Activated naive CD4-positive, alpha-beta T cell treated with anti-CD3 and anti-CD28 coated beads for 36 hours (primary cell): Measurements from ENCODE around the gene CORO6. TPM values are rescaled to one million over a fixed set of nuclear protein-coding genes. Genes with fewer than 3 reads are reported as not detected.
A peak's percentile ranks its signal among the peaks of the same experiment; 100 is the strongest.

ENCODE experiments used
- CTCF ChIA-PET: fragments of 350-600 bp; sonication (Branson Sonifier 250); formaldehyde crosslinking; loops from one replicate; lab custom pipeline; 2021; ENCODE audit warnings: antibody characterized with exemption; lab: Charles Lee
- DNase-seq: peaks from one replicate; pipeline ENCODE4 v3.0.0-alpha.2; 2020
- H3K27ac Mint-ChIP-seq: one replicate; pipeline ENCODE4 v1.8.0; 2021; ENCODE audit warnings: mild to moderate bottlenecking, mixed read lengths
- H3K27me3 Mint-ChIP-seq: one replicate; pipeline ENCODE4 v1.8.0; 2021; ENCODE audit warnings: low read depth, mixed read lengths
- H3K36me3 Mint-ChIP-seq: one replicate; pipeline ENCODE4 v1.8.0; 2021; ENCODE audit warnings: low read depth, mixed read lengths
- H3K4me1 Mint-ChIP-seq: one replicate; pipeline ENCODE4 v1.8.0; 2021; ENCODE audit warnings: low read depth, mixed read lengths
- H3K4me3 Mint-ChIP-seq: one replicate; pipeline ENCODE4 v1.8.0; 2021; ENCODE audit warnings: mild to moderate bottlenecking, moderate library complexity, mixed read lengths
- H3K9me3 Mint-ChIP-seq: one replicate; pipeline ENCODE4 v1.8.0; 2021; ENCODE audit warnings: mixed read lengths
- intact Hi-C: fragments of 100-400 bp; cut with micrococcal nuclease; formaldehyde crosslinking; loops from one replicate; pipeline ENCODE4 v1.15.1; 2023
- total RNA-seq, 2 experiments: library from RNA; stranded (reverse); gene quantifications; one replicate each; pipeline ENCODE4 v1.2.3, GENCODE V29; 2021

CORO6 gene
- 10 to 100 TPM; 24.8 to 27.3 TPM for total RNA-seq

DNA sequence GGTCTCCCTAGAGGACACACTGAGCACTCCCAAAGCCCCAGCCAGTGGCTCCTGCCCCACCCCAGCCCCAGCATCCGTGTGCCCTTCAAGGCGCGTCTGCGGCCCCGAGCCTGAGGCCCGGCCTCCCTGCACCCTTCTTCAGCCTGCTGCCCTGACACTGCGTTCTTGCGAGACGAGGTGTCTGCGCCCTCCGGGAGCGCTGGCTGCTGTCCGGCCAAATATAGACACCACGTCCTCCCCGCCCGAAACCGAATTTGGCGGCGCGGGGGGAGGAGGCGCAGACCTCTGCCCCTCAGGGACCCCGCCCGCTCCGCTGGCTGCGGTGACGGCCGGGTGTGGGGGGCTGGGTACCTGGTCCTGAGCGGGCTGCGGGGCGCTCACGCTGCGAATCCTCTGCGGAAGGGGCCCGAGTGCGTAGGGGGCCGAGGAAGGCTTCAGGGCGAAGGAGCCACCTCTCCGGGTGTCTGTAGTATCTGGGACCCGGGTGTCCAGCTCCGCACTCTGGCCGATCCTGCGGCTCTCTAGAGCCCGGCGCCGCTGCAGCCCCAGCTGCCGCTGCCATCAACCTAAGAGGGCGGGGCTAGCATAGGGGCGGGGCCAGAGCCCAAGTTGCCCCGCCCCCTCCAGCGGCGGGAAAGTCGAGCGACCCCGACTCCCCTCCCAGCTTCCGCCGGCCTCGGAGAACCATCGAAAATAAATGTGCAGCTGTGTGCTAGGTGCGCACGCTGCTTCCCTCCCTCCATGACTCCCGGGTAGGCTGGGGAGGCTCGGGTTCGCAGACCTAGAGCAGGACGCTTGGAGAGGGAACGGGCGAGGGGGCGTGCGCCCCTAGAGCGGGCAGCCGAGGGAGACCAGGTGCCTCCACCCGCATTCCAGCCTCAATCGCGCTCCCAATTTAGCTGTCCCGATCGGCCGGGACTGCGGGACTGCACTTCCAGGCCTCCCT is at the start of gene CORO6:
Gene CORO6 (minus strand): TSS at position 576 of the 946 bp plus-strand sequence. CDS start 1,491 bp downstream, outside the sequence.
- no peaks in the 10 kb centered on the region for H3K27me3 Mint-ChIP-seq
- H3K27ac Mint-ChIP-seq: peak within 1 kb of the TSS; percentile 96
- H3K4me1 Mint-ChIP-seq: peaks cover 57% of the 10 kb centered on the region
- no peaks in the 10 kb centered on the region for H3K9me3 Mint-ChIP-seq
- H3K4me3 Mint-ChIP-seq: peak within 1 kb of the TSS; percentile 79
- peaks cover 8% of the 10 kb centered on the region for H3K36me3 Mint-ChIP-seq
- DNase-seq: peak; percentile 75
- CTCF ChIA-PET: interaction anchor here (0.6 to 3.6 kb wide), 8 partner anchors 9 to 308 kb away, joined by 3 to 16 read pairs (median 4); no protein-coding TSS in a partner anchor
- intact Hi-C loops: no loop called here

DNA sequence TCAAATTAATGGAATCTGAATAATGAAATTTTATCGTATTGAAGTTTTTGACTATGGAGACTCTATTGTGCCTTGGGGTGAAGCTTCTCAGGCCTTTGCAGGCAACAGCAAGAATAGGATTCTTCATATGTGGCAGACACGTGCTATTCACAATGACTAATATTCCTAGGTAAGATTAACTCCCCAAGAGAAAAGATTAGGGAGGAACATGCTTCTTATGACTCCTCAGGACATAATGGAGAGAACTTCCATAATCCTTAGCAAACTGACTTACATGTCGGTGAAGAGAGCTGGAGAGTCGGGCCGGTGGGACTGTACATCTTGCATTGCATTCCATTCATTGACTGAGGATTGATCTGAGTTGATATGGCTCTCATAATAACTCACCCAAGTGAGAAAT is 48.9 kb upstream of the CORO6 start:
- intact Hi-C loops: no loop called here

DNA sequence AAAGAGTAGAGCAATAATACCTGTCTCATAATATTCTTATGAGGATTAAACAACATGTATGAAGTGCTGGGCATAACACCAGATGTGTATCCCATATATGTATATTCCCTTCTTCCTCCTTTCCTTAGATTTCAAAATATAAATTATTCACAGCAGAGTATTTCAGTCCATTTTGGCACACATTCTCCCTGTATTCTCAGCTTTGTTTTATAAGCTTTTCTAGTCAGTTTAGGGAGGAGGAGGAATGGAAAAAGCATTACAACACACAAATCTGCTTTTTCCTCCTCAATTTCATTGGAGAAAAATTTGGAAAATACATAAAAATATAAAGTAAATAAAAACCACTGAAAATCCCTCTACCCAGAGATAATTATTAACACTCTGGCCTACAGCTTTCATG is 46.6 kb upstream of the CORO6 start:
- Mint-ChIP-seq H3K27me3 (no peaks in the 10 kb centered on the region), H3K4me3 (no peak overlapping the region), H3K4me1 (peaks cover 38% of the 10 kb centered on the region), H3K27ac (no peak overlapping the region), H3K36me3 (peaks cover 30% of the 10 kb centered on the region), H3K9me3 (no peaks in the 10 kb centered on the region)
- intact Hi-C loops: no loop called here
- no peak for DNase-seq
- CTCF ChIA-PET: interaction anchor here (0.6 to 1.2 kb wide), 5 partner anchors 8 to 53 kb away, joined by 3 read pairs; no protein-coding TSS in a partner anchor

More for the DNA sequence above, 48.9 kb upstream of the CORO6 start:
- Mint-ChIP-seq H3K27ac (no peak overlapping the region), H3K4me1 (peaks cover 40% of the 10 kb centered on the region), H3K4me3 (no peak overlapping the region), H3K9me3 (no peaks in the 10 kb centered on the region), H3K36me3 (peaks cover 23% of the 10 kb centered on the region), H3K27me3 (no peaks in the 10 kb centered on the region)
- no peak for DNase-seq
- CTCF ChIA-PET: interaction anchor here (0.6 to 1.2 kb wide), 2 partner anchors 32 to 70 kb away, joined by 3 read pairs; no protein-coding TSS in a partner anchor

DNA sequence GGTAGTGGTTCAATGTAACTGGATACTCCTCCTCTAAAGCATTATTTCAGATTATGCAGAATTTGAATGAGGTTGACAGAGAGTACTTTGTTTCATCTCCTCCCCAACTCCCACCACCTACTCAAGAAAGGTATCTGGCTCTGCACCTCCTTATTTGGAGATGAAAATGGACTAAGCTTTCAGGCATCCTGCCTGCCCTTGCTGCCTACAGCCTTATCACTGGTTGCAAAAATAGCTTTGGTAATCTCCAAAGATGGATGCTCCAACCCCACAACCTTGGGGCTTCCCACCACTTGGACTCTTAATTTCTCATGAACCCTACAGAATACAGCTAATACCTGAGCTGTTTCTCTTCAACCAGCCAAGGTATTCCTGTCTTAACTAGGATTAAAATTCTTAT is 45.3 kb upstream of the CORO6 start:
- H3K36me3 Mint-ChIP-seq: peaks cover 28% of the 10 kb centered on the region
- no peak overlapping the region for H3K4me3 Mint-ChIP-seq
- CTCF ChIA-PET: interaction anchor here (0.6 to 1.3 kb wide), 6 partner anchors 9 to 817 kb away, joined by 3 to 7 read pairs (median 3); no protein-coding TSS in a partner anchor
- DNase-seq: no peak
- intact Hi-C loops: no loop called here
- H3K27me3 Mint-ChIP-seq: no peaks in the 10 kb centered on the region
- no peaks in the 10 kb centered on the region for H3K9me3 Mint-ChIP-seq
- H3K4me1 Mint-ChIP-seq: peaks cover 37% of the 10 kb centered on the region
- peak overlapping the region; percentile 47 for H3K27ac Mint-ChIP-seq

DNA sequence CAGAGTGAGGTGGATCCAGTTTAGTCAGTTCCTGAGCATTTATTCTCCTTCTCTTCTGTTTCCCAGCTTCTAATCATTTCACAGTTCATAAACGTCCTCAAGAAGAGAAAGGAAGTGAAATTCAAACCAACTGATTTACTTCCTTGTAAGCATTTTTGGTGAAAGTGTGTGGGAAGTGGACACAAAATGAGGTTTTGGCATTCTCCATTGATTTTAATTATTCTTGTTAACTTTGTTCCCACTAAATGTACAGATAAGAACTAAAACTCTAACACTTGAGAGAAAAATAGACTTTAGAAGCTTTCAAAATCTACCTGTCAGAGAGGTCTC is 42.7 kb upstream of the CORO6 start:
- DNase-seq: no peak
- CTCF ChIA-PET: interaction anchor here (0.7 to 2.1 kb wide), 11 partner anchors 11 to 140 kb away, joined by 3 to 7 read pairs (median 4); no protein-coding TSS in a partner anchor
- H3K9me3 Mint-ChIP-seq: no peaks in the 10 kb centered on the region
- peaks cover 48% of the 10 kb centered on the region for H3K4me1 Mint-ChIP-seq
- peak overlapping the region; percentile 90 for H3K27ac Mint-ChIP-seq
- H3K36me3 Mint-ChIP-seq: peaks cover 29% of the 10 kb centered on the region
- intact Hi-C loops: loop anchor here (1.0 to 2.0 kb wide), 7 partner anchors 9 to 95 kb away; no protein-coding TSS in a partner anchor
- no peak overlapping the region for H3K4me3 Mint-ChIP-seq
- no peaks in the 10 kb centered on the region for H3K27me3 Mint-ChIP-seq

DNA sequence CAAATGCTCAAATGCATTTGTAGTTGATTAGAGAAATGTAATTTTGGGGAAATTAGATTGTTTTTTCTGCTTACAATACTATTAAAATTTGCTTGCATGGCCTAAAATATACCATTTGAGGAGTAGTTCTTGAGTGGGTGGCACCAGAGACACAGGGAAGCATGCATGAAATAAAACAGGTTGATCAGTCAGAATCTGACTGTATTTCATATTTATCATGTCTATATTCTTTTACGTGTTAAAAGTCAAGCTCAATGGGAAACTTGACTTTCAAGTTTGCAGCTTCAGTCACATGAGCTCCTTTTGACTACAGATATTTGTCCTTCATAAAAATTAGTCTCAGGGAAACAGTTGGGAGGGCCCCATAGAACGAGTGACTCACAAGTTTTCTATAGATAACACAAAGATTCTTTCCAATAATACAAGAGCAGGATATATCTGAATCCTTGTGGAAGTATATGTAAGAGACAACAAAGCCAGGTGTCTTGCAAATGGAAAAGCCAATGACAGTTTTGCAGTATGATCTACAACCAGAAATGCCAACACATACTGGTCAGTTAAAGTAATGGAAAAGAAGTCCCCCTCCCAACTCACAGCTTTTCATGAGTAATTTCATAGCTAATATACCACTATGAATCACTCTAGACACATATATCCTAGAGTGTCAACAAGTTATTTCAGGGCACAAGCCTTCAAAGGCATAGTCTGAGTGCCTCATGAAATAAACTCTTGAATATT is 42.2 kb upstream of the CORO6 start:
- H3K27ac Mint-ChIP-seq: peak overlapping the region; percentile 90
- CTCF ChIA-PET: interaction anchor here (0.7 to 2.1 kb wide), 11 partner anchors 10 to 141 kb away, joined by 3 to 7 read pairs (median 4); no protein-coding TSS in a partner anchor
- no peaks in the 10 kb centered on the region for H3K27me3 Mint-ChIP-seq
- peaks cover 54% of the 10 kb centered on the region for H3K4me1 Mint-ChIP-seq
- DNase-seq: peak; percentile 32
- no peak overlapping the region for H3K4me3 Mint-ChIP-seq
- intact Hi-C loops: loop anchor here (1.0 to 2.0 kb wide), 7 partner anchors 9 to 95 kb away; no protein-coding TSS in a partner anchor
- H3K9me3 Mint-ChIP-seq: no peaks in the 10 kb centered on the region
- H3K36me3 Mint-ChIP-seq: peaks cover 29% of the 10 kb centered on the region

DNA sequence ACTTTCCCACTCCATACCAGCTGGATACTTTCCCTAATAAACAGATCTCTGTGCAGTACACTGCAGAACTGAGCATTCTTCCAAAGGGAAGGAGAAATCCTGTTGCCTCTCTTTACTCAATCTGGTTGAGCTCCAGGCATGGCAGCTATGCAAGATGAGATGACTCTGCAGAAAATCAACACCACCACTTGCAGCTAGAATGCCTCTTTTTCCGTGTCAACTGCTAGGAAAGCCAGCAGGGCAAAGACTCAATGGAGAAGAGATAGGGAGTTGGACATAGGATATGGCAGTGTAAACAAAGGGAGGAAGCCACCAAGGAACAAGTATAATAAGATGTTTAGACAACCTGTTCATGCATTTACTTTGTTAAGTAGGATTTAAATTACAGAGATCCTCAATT is 40.4 kb upstream of the CORO6 start:
- H3K9me3 Mint-ChIP-seq: no peaks in the 10 kb centered on the region
- peaks cover 30% of the 10 kb centered on the region for H3K36me3 Mint-ChIP-seq
- intact Hi-C loops: no loop called here
- no peaks in the 10 kb centered on the region for H3K27me3 Mint-ChIP-seq
- H3K27ac Mint-ChIP-seq: no peak overlapping the region
- CTCF ChIA-PET: interaction anchor here (0.7 to 1.4 kb wide), 7 partner anchors 9 to 116 kb away, joined by 3 to 6 read pairs (median 4); no protein-coding TSS in a partner anchor
- H3K4me3 Mint-ChIP-seq: no peak overlapping the region
- no peak for DNase-seq
- H3K4me1 Mint-ChIP-seq: peaks cover 61% of the 10 kb centered on the region

DNA sequence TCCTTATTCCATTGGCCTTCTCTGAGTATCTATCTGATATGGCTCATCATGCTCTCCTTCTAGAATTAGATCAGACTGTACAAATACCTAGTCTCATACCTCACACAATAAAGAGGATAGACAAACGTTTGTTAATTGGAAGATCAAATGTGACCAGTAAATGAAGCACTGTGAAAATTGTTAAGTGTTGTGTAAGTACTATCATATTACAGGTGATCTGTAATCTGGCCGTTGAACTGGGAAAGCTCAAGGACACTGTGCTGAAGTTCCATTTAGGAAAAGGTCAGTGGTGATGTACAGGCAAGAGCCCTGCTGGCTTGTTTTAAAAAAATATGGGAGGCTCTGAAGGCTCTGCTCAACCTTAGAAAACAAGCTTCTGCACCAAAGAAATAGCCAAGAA is 38.5 kb upstream of the CORO6 start:
- H3K9me3 Mint-ChIP-seq: no peaks in the 10 kb centered on the region
- H3K27ac Mint-ChIP-seq: no peak overlapping the region
- DNase-seq: no peak
- H3K4me1 Mint-ChIP-seq: peaks cover 46% of the 10 kb centered on the region
- H3K27me3 Mint-ChIP-seq: no peaks in the 10 kb centered on the region
- no peak overlapping the region for H3K4me3 Mint-ChIP-seq
- intact Hi-C loops: no loop called here
- CTCF ChIA-PET: interaction anchor here (1.3 kb wide), 1 partner anchor 21 kb away, joined by 3 read pairs; no protein-coding TSS in a partner anchor
- H3K36me3 Mint-ChIP-seq: peaks cover 22% of the 10 kb centered on the region

DNA sequence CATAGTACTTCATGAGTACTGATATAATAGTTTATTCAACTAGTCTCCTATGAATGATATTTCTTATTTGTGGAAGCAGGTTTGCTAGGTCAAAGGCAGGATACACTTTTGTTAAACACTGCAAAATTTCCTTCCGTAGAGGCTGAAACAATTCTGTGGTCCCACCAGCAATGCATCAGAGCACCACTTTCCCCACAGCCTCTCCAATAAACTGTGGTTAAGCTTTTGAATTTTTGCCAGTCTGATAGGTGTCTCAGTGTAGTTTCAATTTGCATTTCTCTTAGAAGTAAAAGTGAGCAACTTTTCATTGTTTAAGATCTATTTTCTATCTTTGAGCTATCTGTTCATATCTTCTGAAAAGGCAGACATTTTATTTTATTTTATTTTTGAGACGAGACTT is 36.4 kb upstream of the CORO6 start:
- Mint-ChIP-seq H3K27me3 (no peaks in the 10 kb centered on the region), H3K4me1 (peaks cover 31% of the 10 kb centered on the region), H3K4me3 (no peak overlapping the region), H3K36me3 (peaks cover 16% of the 10 kb centered on the region), H3K27ac (peak overlapping the region; percentile 69), H3K9me3 (no peaks in the 10 kb centered on the region)
- DNase-seq: peak; percentile 38
- CTCF ChIA-PET: interaction anchor here (0.7 to 1.2 kb wide), 4 partner anchors 20 to 272 kb away, joined by 3 to 5 read pairs (median 3); no protein-coding TSS in a partner anchor
- intact Hi-C loops: no loop called here

DNA sequence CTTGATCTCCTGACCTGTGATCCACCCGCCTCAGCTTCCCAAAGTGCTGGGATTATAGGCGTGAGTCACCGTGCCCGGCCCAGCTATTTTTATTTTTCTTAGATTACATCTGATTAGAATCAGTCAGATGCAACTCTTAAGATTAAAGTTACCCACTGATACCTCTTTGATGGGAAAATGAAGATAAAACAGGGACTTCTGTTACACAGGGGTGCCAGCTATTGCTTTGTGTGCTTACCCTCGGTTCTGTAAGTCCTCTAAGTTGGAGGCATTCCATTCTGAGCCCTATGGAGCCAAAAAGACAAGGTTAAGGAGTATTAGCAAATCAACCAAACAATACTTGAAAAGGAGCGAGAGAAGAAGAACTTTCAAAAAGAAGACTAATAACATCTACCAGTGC is 32.6 kb upstream of the CORO6 start:
- CTCF ChIA-PET: interaction anchor here (1.2 to 3.4 kb wide), 4 partner anchors 13 to 124 kb away, joined by 3 to 11 read pairs (median 7); no protein-coding TSS in a partner anchor
- H3K9me3 Mint-ChIP-seq: no peaks in the 10 kb centered on the region

DNA sequence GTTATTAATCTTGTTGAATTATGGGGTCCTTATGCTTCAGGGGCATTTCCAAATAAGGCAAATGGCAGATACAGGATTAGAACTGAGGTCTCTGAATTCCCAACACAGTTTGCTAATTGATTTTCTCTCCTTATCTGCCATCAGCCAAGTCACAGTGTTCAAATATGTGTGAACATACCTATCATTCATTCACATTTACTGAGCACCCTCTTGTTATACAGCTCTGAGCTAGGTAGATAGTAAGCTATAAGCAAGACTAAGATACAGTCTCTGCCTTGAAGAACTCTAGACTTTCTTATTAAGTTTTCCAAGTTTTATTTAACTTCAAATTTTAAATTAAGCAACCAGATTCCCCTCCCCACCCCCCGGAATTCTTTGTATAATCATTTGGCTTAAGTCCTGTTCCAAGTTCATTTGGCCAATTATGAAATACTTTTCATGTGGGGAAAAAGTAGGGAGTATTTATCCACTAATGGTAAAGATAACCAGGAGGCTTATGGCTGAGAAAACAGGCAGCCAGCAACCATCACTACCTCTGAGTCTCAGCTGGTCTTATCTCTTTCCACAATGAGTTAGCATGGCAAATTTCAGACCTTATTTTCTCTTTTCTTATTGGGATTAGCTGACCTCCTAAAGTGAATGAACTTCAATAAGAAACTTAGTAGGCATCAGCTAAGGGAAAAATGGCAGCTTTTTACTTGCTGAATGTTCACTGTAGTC is 31.4 kb upstream of the CORO6 start:
- H3K9me3 Mint-ChIP-seq: no peaks in the 10 kb centered on the region
- DNase-seq: no peak
- intact Hi-C loops: no loop called here
- H3K36me3 Mint-ChIP-seq: peaks cover 12% of the 10 kb centered on the region
- no peak overlapping the region for H3K4me3 Mint-ChIP-seq
- peaks cover 4% of the 10 kb centered on the region for H3K4me1 Mint-ChIP-seq
- CTCF ChIA-PET: interaction anchor here (0.6 to 3.4 kb wide), 7 partner anchors 8 to 125 kb away, joined by 3 to 11 read pairs (median 4); no protein-coding TSS in a partner anchor
- H3K27ac Mint-ChIP-seq: no peak overlapping the region
- H3K27me3 Mint-ChIP-seq: no peaks in the 10 kb centered on the region

More for the DNA sequence above, 32.6 kb upstream of the CORO6 start:
- Mint-ChIP-seq H3K36me3 (peaks cover 14% of the 10 kb centered on the region), H3K27me3 (no peaks in the 10 kb centered on the region), H3K27ac (no peak overlapping the region), H3K4me3 (no peak overlapping the region), H3K4me1 (peaks cover 15% of the 10 kb centered on the region)
- intact Hi-C loops: no loop called here
- DNase-seq: no peak
